ENCODE data around the gene CCDC149. TPM values are rescaled to one million over a fixed set of nuclear protein-coding genes. Genes with fewer than 3 reads are reported as not detected.

Gene CCDC149
- total RNA-seq, 1 donor from 2014 or later: 16.7 TPM

DNA sequence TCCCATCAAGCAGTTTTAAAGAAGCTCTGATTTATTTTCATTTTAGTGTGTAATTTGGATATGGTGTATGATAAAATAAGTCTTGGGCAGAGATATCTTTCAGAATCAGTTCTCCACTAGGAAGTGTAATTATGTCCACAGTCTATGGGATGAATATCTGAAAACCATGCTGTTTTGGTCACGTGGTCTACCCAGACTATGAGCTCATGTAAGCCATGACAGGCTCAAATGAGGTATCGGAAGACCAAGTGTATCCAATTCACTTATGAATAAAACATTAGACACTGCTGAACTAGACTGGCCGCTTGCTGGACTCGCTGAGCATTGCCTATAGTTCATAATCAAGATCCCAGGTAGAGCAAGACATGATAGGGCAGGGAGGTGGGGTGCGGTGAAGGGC, 66.9 kb downstream of the CCDC149 start:
- intact Hi-C loops (cut with DNase I): no loop called here
- H3K9me3 ChIP-seq: no peaks in the 10 kb centered on the region
- no peak overlapping the region for H3K27ac ChIP-seq
- no peak for DNase-seq (ENCODE audit: extremely low spot score in 2 of 2)
- no peak for TF ChIP-seq POLR2AphosphoS5 (IDR thresholded peaks at IDR 0.05; ENCODE audit: insufficient read depth in 1 of 2, low read depth in 1 of 2)
- no peak for TF ChIP-seq POLR2A (IDR thresholded peaks at IDR 0.05)
- TF ChIP-seq, protein P1, sequence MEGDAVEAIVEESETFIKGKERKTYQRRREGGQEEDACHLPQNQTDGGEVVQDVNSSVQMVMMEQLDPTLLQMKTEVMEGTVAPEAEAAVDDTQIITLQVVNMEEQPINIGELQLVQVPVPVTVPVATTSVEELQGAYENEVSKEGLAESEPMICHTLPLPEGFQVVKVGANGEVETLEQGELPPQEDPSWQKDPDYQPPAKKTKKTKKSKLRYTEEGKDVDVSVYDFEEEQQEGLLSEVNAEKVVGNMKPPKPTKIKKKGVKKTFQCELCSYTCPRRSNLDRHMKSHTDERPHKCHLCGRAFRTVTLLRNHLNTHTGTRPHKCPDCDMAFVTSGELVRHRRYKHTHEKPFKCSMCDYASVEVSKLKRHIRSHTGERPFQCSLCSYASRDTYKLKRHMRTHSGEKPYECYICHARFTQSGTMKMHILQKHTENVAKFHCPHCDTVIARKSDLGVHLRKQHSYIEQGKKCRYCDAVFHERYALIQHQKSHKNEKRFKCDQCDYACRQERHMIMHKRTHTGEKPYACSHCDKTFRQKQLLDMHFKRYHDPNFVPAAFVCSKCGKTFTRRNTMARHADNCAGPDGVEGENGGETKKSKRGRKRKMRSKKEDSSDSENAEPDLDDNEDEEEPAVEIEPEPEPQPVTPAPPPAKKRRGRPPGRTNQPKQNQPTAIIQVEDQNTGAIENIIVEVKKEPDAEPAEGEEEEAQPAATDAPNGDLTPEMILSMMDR (IDR thresholded peaks at IDR 0.05): no peak
- H3K27me3 ChIP-seq: no peaks in the 10 kb centered on the region
- no peak overlapping the region for H3K4me3 ChIP-seq
- peaks cover 30% of the 10 kb centered on the region for H3K4me1 ChIP-seq
- no peaks in the 10 kb centered on the region for H3K36me3 ChIP-seq

DNA sequence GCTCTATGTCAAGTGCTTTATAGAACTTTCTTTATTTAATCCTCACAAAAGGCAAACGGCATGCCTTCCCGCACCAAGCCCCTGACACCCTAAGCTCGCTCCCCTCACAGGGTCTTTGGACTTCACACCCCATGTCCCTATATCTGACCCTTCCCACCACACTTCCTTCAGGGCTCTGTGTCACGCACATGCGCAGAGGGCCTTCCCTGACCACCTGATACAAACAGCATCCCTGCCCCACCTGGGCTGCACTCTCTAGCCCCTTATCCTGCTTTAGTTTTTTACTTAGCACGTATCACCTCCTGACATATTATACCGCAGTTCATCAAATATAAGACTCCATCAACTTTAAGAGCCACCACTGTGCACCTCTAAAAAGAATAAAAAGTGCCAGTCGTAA, 67.7 kb downstream of the CCDC149 start:
- no peaks in the 10 kb centered on the region for H3K36me3 ChIP-seq
- H3K4me3 ChIP-seq: no peak overlapping the region
- intact Hi-C loops (cut with DNase I): no loop called here
- H3K27me3 ChIP-seq: no peaks in the 10 kb centered on the region
- no peak overlapping the region for H3K27ac ChIP-seq
- no peak for DNase-seq (ENCODE audit: extremely low spot score in 2 of 2)
- TF ChIP-seq POLR2A (IDR thresholded peaks at IDR 0.05) (no peak), POLR2AphosphoS5 (IDR thresholded peaks at IDR 0.05; ENCODE audit: insufficient read depth in 1 of 2, low read depth in 1 of 2) (no peak)
- TF ChIP-seq, protein P1 (IDR thresholded peaks at IDR 0.05): no peak
- H3K4me1 ChIP-seq: peaks cover 27% of the 10 kb centered on the region
- no peaks in the 10 kb centered on the region for H3K9me3 ChIP-seq

DNA sequence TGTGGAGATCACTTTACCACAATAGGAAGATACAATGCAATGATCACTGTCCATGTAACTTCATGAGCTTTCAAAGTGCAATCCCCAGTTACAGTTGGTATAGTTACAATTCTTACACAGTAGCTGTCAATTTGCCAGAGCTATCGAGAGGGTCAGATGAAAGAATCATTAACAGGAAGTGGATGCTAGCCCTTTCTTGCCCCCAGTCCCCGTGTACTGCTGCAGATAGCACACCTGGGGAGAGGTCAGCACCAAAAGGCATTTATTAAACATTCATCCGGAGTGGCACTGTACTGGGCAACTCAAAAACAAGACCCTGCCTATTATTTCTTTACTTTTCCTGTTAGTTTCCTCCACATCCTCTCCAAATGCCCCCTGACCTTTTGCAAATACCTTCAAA, 69.7 kb downstream of the CCDC149 start:
- TF ChIP-seq POLR2AphosphoS5 (IDR thresholded peaks at IDR 0.05; ENCODE audit: insufficient read depth in 1 of 2, low read depth in 1 of 2) (no peak), POLR2A (IDR thresholded peaks at IDR 0.05) (no peak)
- TF ChIP-seq, protein P1 (IDR thresholded peaks at IDR 0.05): no peak
- Histone ChIP-seq H3K27ac (no peak overlapping the region), H3K27me3 (no peaks in the 10 kb centered on the region), H3K9me3 (no peaks in the 10 kb centered on the region), H3K36me3 (no peaks in the 10 kb centered on the region), H3K4me3 (no peak overlapping the region), H3K4me1 (peaks cover 21% of the 10 kb centered on the region)
- no peak for DNase-seq (ENCODE audit: extremely low spot score in 2 of 2)
- intact Hi-C loops (cut with DNase I): no loop called here

DNA sequence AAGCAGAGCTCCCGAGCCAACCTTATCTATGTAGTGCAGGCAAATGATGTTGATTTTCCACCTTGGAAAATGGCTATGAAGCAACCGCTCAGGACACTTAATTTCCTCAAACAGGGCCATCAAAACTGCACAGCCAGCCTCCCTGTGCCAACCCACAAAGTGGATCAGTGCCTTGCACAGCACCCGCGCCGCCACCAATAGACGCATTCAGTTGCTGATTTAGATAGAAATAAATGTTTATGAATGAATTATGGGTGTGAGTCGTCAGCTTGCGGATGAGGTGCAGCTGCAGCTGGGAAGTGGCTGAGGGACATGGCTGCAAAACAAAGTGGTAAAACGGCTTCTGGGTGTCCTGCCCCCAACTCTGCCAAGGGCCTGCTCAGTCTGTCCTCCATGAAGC, 70.5 kb downstream of the CCDC149 start:
- Histone ChIP-seq H3K4me1 (peaks cover 21% of the 10 kb centered on the region), H3K27ac (no peak overlapping the region), H3K9me3 (no peaks in the 10 kb centered on the region), H3K4me3 (no peak overlapping the region), H3K27me3 (no peaks in the 10 kb centered on the region), H3K36me3 (no peaks in the 10 kb centered on the region)
- intact Hi-C loops (cut with DNase I): no loop called here
- DNase-seq (ENCODE audit: extremely low spot score in 2 of 2): no peak
- TF ChIP-seq, protein P1 (IDR thresholded peaks at IDR 0.05): no peak
- TF ChIP-seq POLR2AphosphoS5 (IDR thresholded peaks at IDR 0.05; ENCODE audit: insufficient read depth in 1 of 2, low read depth in 1 of 2): no peak
- no peak for TF ChIP-seq POLR2A (IDR thresholded peaks at IDR 0.05)

DNA sequence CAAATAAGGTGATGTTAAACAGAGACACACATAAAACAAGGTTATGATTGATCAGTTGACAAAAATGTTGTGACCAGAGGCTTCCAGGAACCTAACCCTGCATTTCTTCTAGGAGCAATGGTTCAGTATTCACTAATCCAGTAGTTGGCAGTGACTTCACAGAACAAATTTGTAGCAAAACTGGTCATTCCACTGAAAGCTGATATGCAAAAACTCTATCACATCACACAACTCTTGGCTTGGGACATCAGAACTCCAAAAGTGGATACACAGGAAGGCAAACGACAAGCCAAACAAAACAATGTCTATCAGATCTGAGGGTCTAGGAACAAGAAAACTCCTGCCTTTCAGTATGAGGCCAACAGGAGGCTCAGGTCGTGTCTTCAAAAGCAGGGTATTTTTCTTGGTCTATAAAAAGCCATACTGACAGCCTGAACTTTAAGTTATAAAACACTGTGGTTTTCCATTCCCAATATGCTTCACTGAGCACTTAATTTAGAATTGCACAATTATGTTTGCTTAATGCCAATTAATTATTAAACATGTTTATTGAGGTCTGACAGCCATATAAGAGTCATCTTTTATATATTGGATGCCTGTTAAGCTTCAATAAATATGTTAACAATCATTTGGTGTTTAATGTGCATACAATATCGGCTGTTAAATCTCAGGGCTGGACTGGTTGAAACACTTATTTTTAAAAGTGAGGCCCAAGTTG, 71.9 kb downstream of the CCDC149 start:
- DNase-seq (ENCODE audit: extremely low spot score in 2 of 2): no peak
- no peak for TF ChIP-seq POLR2AphosphoS5 (IDR thresholded peaks at IDR 0.05; ENCODE audit: insufficient read depth in 1 of 2, low read depth in 1 of 2)
- TF ChIP-seq, protein P1 (IDR thresholded peaks at IDR 0.05): no peak
- TF ChIP-seq POLR2A (IDR thresholded peaks at IDR 0.05): no peak
- Histone ChIP-seq H3K27me3 (no peaks in the 10 kb centered on the region), H3K9me3 (no peaks in the 10 kb centered on the region), H3K27ac (no peak overlapping the region), H3K4me3 (no peak overlapping the region), H3K36me3 (no peaks in the 10 kb centered on the region), H3K4me1 (peaks cover 21% of the 10 kb centered on the region)
- intact Hi-C loops (cut with DNase I): no loop called here

Data from vagina (tissue), 2 donors.